ENCODE data around the gene KAZALD1. TPM values are rescaled to one million over a fixed set of nuclear protein-coding genes. Genes with fewer than 3 reads are reported as not detected.

The KAZALD1 gene, protein sequence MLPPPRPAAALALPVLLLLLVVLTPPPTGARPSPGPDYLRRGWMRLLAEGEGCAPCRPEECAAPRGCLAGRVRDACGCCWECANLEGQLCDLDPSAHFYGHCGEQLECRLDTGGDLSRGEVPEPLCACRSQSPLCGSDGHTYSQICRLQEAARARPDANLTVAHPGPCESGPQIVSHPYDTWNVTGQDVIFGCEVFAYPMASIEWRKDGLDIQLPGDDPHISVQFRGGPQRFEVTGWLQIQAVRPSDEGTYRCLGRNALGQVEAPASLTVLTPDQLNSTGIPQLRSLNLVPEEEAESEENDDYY
- total RNA-seq (50.1 and 52.9 TPM in 2 replicates), polyA plus RNA-seq (18.2 and 27.5 TPM in 2 replicates)

DNA sequence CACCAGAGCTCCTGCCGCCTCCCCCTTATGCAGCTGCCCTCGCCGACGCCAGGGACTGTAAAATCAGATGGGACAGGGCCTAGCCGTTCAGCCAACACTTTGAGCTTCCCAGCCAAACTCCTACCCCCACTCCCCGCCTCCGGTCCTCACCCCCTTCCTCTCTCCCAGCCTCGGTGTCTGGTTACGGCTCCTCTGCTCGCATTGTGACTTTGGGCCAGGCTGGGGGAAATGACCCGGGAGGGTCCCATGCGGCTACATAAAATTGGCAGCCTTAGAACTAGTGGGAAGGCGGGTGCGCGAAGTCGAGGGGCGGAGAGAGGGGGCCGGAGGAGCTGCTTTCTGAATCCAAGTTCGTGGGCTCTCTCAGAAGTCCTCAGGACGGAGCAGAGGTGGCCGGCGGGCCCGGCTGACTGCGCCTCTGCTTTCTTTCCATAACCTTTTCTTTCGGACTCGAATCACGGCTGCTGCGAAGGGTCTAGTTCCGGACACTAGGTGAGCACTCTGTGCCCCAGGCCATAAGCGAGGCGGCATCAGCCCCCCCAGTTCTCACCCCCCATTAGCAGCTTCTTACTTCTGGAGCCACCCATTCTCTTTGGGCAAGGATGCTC lies at the start of gene KAZALD1:
KAZALD1 (plus strand) TSS at position 366 of the 608 bp plus-strand sequence. CDS start 604 bp downstream, outside the sequence.
- H3K27me3 ChIP-seq: peaks cover 30% of the 10 kb centered on the region
- H3K27ac ChIP-seq: peak within 1 kb of the TSS; percentile 99
- DNase-seq (ENCODE audit: low read depth in 1 of 2, low spot score in 1 of 2): peak; percentile 54 to 73
- H3K4me1 ChIP-seq (ENCODE audit: low read depth): peaks cover 36% of the 10 kb centered on the region
- TF ChIP-seq, protein P1, sequence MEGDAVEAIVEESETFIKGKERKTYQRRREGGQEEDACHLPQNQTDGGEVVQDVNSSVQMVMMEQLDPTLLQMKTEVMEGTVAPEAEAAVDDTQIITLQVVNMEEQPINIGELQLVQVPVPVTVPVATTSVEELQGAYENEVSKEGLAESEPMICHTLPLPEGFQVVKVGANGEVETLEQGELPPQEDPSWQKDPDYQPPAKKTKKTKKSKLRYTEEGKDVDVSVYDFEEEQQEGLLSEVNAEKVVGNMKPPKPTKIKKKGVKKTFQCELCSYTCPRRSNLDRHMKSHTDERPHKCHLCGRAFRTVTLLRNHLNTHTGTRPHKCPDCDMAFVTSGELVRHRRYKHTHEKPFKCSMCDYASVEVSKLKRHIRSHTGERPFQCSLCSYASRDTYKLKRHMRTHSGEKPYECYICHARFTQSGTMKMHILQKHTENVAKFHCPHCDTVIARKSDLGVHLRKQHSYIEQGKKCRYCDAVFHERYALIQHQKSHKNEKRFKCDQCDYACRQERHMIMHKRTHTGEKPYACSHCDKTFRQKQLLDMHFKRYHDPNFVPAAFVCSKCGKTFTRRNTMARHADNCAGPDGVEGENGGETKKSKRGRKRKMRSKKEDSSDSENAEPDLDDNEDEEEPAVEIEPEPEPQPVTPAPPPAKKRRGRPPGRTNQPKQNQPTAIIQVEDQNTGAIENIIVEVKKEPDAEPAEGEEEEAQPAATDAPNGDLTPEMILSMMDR (IDR thresholded peaks at IDR 0.05; ENCODE audit: low read depth, low read length): no peak
- H3K9me3 ChIP-seq (ENCODE audit: low read depth): no peaks in the 10 kb centered on the region
- no peaks in the 10 kb centered on the region for H3K36me3 ChIP-seq
- H3K4me3 ChIP-seq: peak within 1 kb of the TSS; percentile 54

DNA sequence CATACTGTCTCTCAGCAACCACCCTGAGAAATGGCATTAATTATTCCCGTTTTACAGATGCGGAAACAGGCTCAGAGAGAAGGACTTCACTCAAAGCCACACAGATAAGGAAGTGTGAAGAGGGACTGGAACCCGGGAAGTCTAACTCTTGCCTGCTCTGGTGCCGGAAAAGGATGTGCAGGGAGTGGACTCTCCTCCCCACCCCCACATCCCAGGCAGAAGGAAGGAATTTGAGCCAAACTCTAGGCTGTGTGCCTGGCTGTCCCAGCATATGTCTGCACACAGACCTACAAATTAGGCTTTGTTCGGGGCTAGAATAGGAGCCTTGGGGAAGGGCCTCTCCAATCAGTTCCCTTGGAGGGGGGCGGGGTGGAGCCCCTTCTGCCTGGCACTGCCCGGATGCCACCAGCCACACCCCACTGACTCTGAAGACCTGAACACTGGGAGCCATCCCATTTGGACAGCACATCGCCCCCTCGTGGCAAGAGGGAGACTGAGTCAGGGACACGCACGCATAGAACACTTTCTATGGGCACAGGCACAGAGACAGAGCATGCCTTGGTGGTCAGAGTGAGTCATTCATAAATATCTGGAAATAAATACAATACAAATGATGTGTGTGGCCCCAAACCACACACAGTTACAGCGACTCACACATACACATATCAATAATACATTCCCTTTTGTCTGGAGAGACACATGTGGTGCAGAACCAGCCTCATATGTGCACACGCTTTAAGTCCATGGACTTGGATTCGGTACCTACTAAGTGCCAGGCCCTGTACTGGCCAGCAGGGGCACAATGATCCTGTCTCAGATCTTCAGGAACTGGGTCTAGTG lies 49.0 kb upstream of the KAZALD1 start:
- TF ChIP-seq, protein P1 (IDR thresholded peaks at IDR 0.05; ENCODE audit: low read depth, low read length): peak; percentile 94
- no peak overlapping the region for H3K27ac ChIP-seq
- DNase-seq (ENCODE audit: low read depth in 1 of 2, low spot score in 1 of 2): peak; percentile 91 to 94

DNA sequence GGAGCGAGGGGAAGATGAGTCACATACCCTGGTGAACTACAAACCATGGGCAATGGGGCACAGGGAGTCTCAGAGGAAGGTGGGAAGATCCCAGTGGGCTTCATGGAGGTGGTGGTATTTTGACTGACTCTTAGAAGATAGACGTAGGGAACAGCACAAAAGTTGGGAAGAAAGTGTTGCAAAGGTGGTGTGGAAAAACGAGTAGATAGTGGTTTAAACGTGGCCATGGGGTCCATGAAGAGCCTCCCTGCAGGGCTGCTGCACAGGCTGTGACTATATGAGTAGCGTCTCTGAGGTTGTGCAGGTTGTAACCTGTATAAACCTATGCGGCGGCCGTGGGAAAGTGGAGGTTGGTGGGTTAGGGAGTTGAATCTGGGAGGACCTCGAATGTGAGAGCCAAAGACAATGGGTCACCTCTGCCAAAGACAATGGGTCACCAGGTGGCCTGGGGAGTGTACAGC lies 48.4 kb upstream of the KAZALD1 start:
- DNase-seq (ENCODE audit: low read depth in 1 of 2, low spot score in 1 of 2): no peak
- Histone ChIP-seq H3K4me1 (ENCODE audit: low read depth) (peaks cover 11% of the 10 kb centered on the region), H3K27me3 (peaks cover 15% of the 10 kb centered on the region), H3K9me3 (ENCODE audit: low read depth) (no peaks in the 10 kb centered on the region), H3K27ac (no peak overlapping the region), H3K4me3 (no peak overlapping the region), H3K36me3 (no peaks in the 10 kb centered on the region)
- TF ChIP-seq, protein P1 (IDR thresholded peaks at IDR 0.05; ENCODE audit: low read depth, low read length): no peak

More for the DNA sequence above, 49.0 kb upstream of the KAZALD1 start:
- Histone ChIP-seq H3K4me3 (no peak overlapping the region), H3K9me3 (ENCODE audit: low read depth) (no peaks in the 10 kb centered on the region), H3K27me3 (peaks cover 9% of the 10 kb centered on the region), H3K36me3 (no peaks in the 10 kb centered on the region), H3K4me1 (ENCODE audit: low read depth) (peaks cover 11% of the 10 kb centered on the region)

DNA sequence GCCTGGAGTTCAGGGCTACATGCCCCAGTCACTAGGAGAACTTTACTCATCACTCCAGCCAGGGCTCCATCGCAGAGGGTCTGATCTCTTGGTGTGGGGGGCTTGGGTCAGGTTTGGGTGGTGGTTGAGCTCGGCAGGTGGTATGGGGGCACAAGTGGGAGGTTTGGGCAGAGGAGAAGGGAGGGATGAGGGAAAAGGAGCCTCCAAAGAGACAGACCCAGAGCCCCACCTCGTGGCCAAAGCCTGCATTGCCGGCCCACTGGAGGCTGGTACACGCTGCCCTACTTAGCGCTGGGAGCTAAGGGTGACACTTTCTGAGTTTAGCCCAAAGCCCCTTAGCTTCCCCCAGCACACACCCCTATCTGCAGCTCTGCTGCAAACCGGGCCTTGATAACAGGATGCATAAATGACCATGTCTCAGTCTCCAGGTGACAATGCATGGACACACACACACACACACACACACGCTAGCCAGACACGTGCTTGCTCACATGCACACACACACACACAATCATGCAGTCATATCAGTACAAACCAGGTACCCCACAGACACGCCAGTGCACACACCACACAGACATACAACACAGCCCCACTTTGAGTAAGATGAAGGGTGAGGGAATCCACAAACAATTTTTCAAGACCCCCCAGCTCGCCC lies 47.4 kb upstream of the KAZALD1 start:
- H3K4me3 ChIP-seq: no peak overlapping the region
- peaks cover 20% of the 10 kb centered on the region for H3K27me3 ChIP-seq
- DNase-seq (ENCODE audit: low read depth in 1 of 2, low spot score in 1 of 2): peak; percentile 68 to 80
- no peak overlapping the region for H3K27ac ChIP-seq
- H3K9me3 ChIP-seq (ENCODE audit: low read depth): no peaks in the 10 kb centered on the region
- H3K36me3 ChIP-seq: no peaks in the 10 kb centered on the region
- H3K4me1 ChIP-seq (ENCODE audit: low read depth): peaks cover 14% of the 10 kb centered on the region
- TF ChIP-seq, protein P1 (IDR thresholded peaks at IDR 0.05; ENCODE audit: low read depth, low read length): peak; percentile 97
